ENCODE results near the gene COLEC12.

DNA sequence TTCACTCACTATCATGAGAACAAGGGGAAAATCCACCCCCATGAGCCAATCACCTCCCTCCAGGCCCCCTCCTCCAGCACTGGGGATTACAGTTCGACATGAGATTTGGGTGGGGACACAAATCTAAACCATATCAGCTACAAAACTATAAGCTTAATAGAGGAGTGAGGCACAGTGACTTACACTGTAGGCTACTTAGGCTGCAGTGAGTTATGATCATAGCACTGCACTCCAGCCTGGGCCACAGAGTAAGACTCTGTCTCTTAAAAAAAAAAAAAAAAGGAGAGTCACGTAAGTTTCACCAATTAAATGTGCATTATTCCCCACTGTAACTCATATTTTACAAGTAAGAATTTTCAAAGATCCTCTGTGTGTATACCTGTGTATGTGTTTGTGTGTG lies 26.2 kb upstream of the COLEC12 start:
- TF ChIP-seq, protein P1, sequence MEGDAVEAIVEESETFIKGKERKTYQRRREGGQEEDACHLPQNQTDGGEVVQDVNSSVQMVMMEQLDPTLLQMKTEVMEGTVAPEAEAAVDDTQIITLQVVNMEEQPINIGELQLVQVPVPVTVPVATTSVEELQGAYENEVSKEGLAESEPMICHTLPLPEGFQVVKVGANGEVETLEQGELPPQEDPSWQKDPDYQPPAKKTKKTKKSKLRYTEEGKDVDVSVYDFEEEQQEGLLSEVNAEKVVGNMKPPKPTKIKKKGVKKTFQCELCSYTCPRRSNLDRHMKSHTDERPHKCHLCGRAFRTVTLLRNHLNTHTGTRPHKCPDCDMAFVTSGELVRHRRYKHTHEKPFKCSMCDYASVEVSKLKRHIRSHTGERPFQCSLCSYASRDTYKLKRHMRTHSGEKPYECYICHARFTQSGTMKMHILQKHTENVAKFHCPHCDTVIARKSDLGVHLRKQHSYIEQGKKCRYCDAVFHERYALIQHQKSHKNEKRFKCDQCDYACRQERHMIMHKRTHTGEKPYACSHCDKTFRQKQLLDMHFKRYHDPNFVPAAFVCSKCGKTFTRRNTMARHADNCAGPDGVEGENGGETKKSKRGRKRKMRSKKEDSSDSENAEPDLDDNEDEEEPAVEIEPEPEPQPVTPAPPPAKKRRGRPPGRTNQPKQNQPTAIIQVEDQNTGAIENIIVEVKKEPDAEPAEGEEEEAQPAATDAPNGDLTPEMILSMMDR (IDR thresholded peaks at IDR 0.05; ENCODE audit: poor library complexity), result no peak
- TF ChIP-seq EZH2phosphoT487 (IDR thresholded peaks at IDR 0.05; ENCODE audit: low read depth, severe bottlenecking, unreplicated experiment), result no peak
- no peak for TF ChIP-seq EZH2 (IDR thresholded peaks at IDR 0.05; ENCODE audit: borderline replicate concordance)
